Stimulated activated CD8-positive, alpha-beta memory T cell treated with anti-CD3 and anti-CD28 coated beads, Interleukin-15, amount 100 ng/mL, for 48 hours (primary cell): ENCODE data around the gene RBCK1.
A peak's percentile ranks its signal among the peaks of the same experiment; 100 is the strongest.

ENCODE experiments used
- DNase-seq, 2 donors: peaks; one replicate each; pipeline ENCODE4 v3.0.0-alpha.2; 2020; ENCODE audit warnings: low read depth in 2 of 2

Gene RBCK1

DNA sequence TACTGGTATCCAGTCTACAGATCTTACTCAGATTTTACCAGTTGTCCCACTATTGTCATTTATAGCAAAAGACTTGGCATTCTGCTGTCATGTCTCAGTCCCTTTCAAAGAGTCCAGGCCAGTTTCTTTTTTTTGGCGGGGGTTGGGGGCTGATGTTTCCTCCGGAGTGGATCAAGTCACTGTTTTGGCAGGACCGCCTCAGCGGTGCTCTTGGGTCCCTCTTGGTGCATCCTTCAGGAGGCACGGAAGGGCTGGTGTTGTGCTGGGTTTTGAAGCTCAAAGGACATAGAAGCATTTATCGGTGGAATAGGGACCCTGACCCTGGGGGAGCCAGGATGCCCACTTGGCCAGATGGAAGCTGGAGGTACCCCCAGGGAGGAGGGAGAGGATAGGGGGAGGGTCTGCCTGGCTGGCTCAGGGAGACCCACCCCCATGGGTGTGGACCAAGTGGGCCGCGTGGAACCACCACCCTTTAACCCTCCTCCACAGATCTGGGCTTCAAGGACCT lies 10.8 kb downstream of the RBCK1 start:
- DNase-seq: no peak

DNA sequence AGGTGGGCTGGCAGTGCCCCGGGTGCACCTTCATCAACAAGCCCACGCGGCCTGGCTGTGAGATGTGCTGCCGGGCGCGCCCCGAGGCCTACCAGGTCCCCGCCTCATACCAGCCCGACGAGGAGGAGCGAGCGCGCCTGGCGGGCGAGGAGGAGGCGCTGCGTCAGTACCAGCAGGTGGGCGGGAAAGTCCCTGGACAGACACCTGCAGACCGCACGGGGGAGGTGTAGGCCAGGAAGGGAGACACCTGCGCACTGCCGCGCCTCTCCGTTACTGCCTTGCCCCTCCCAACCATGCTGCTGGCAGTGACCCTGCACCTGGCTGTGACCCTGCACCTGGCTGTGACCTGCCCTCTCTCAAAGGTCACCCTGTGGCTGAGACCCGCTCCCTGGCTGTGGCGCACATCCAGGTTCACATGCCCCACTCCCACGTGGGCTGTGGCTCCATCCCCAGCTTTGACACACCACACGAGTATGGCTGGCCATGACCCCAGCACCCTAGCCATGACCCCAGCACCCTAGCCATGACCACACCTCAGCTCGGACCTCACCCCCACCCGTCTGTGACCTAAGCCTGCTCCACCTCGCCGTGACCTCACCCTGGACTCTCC lies 11.6 kb downstream of the RBCK1 start:
- no peak for DNase-seq

DNA sequence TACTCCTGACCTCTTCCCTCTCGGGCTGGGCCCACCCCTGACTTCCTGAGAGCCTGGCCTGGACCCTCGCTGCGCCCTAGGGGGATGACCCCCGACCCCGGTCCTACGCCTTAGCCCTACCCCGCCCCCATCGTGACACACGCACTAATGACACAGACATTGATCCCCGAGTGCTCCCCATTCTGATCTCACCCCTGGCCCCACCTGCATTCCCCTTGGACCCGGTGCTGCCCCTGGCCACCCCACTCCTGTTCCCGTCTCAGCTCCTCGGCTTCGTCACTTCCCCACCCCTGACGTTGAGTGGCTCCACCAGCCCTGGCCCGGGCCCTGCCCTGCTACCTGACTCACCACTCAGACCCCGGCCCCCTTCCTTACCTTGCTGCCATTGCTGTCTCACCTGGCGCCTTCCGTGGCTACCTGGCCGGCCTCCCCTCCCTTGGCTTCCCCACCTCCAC lies 12.1 kb downstream of the RBCK1 start:
- no peak for DNase-seq

GRCh38 chr20:420721-421574 lies 12.8 kb downstream of the RBCK1 start:
- no peak for DNase-seq

GRCh38 chr20:421685-422250 lies 13.7 kb downstream of the RBCK1 start:
- DNase-seq: no peak

DNA sequence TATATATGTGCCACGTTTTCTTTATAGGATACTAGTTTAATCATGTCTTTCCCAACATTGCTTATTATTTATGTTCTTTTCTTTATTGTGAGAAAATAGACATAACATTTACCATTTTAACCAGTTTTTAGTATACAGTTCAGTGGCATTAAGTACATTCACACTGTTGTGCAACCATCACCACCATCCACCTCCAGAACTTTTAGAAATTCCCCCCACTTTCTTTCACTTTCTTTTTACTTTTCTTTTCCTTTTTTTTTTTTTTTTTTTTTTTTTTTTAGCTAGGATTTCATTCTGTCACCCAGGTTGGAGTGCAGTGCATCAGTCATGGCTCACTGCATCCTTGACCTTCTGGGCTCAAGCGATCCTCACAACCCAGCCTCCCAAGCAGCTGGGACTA lies 18.5 kb downstream of the RBCK1 start:
- no peak for DNase-seq

DNA sequence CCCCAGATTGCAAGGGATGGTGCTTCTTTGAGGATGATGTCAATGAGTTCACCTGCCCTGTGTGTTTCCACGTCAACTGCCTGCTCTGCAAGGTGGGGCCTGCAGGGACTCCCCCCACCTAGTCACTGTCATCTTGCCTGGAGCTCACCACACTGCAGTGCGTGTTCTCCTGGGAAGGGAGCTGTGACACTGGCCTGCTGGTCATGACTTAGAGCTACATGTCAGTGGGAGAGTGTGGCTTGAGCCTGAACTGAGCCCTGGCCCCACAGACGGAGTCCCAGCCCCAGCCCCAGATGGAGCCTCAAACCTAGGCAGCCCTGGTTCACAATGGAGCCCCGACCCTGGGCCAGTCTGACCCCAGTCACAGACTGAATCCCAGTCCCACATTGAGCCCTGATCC lies 19.3 kb downstream of the RBCK1 start:
- no peak for DNase-seq

GRCh38 chr20:427849-428657 lies 20.0 kb downstream of the RBCK1 start:
- DNase-seq: no peak

GRCh38 chr20:428658-429200 lies 20.6 kb downstream of the RBCK1 start:
- DNase-seq: no peak

DNA sequence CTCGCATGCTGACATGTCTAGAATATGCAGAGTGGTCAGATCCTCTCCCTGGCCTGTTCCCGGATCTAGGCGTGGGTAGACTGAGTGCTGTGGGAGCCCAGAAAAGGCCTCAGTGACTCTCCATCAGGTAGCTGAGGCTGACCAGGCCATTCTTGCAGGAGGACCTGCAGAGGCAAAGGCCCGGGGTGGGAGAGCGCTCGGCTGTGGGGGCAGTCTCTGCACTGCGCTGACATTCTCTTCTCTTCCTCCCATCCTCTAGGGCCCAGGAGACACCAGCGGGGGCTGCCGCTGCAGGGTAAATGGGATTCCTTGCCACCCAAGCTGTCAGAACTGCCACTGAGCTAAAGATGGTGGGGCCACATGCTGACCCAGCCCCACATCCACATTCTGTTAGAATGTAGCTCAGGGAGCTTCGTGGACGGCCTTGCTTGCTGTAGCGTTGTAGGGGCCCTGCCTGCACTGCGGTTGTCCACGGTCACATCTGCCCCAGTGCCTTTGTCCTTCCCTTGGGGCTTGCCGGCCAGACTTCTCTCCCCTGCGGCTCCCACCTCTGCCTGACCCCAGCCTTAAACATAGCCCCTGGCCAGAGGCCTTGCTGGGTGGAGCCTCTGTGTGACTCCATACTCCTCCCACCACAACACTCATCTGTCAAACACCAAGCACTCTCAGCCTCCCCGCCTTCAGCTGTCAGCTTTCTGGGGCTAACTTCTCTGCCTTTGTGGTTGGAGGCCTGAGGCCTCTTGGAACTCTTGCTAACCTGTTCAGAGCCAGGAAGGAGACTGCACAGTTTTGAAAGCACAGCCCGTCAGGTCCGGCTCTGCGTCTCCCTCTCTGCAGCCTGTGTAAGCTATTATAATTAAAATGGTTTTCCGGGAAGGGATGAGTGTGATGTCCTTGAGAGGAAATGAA lies 22.2 kb downstream of the RBCK1 start:
- no peak for DNase-seq

DNA sequence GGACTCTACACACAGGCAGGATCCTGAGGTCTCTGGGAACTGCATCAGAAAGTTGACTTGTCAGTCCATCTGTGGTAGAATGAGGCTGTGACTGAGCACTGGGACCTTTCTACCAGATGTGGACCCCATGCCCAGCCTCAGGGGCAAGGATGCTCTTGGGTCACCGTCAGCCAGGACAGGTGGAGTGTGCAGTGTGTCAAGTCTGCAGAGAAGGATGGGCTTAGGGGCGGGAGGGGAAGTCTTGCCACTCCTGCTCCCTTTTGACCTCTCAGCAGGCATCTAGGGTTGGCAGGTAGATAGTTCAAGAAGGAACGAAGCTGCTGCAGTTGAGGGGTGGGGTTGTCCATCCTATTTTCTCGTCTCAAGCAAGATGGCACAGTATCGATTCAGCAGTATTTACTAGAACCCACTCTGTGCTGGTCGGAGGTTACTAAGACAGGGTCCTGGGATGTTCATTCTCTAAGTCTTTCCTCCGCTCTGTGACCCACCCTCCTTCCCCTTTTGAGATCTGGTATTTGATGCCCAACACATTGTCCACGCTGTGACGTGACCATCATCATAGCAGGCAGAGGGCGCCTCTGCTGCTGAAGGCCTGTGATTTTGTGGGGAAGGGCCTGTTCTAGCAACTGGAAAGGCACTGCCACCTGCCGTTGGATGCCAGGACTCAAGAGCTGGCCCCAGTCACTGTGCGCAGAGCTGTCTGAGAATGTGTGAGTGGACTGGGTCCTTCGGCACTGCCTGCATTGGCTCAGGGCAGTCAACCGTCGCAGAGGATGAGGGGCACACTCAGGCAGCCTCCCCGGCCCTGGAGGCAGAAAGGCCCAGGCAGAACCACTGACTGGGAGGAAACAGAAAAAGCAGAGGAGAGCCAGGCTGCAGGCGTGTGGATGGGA lies 23.2 kb downstream of the RBCK1 start:
- DNase-seq: peak in 1 of 2 donors; percentile 19

DNA sequence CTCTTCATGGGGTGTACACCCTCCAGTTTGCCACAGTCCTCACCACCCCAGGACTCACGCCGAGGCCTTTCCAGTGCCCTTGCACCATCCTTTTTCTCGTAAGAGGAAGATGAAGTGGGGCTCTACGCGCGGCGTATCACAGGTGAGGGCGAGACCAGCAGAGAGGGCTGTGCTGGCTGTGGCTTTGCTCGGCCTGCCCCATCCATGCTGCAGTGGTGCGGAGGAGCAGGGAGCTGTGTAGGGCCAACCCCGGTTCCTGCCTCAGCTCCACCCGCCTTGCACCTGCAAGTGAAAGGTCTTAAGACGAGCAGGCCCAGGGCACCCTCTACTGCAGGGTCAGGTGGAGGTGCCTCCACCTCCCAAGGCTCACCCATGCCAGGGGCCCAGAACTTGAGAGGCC lies 24.1 kb downstream of the RBCK1 start:
- no peak for DNase-seq

- no peak for DNase-seq
Observed at GRCh38 chr20:432677-433299, 24.7 kb downstream of the RBCK1 start.

DNA sequence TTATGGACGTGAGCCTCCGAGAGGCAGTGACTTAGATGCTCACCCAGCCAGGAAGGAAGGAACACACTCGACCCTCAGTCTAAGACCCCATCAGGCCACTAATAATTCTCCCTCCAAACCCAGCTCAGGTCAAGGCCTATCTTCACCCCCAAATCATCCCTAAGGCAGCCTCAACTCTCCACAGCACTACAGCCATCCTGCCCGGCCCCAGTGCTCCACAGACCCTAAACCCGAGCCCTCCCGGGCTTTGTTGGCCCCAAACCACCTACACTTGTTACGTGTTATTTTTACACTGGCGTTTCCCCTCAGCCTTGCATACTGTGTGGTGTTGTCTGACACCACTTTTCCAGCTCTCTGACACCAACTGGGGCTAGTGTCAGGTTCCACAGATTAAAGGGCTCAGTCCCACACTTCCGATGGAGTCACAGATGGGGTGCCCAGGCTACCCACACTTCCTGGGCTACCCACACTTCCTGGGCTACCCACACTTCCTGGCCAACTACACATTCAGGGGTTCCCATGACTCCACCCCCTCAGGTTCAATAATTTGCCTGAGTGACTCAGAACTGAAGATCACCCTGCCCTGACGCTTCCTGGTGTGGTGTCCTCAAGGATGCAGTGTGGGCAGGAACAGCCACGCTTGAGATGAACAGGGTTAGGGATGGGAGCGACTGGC lies 25.3 kb downstream of the RBCK1 start:
- DNase-seq: peak; percentile 65 to 76

DNA sequence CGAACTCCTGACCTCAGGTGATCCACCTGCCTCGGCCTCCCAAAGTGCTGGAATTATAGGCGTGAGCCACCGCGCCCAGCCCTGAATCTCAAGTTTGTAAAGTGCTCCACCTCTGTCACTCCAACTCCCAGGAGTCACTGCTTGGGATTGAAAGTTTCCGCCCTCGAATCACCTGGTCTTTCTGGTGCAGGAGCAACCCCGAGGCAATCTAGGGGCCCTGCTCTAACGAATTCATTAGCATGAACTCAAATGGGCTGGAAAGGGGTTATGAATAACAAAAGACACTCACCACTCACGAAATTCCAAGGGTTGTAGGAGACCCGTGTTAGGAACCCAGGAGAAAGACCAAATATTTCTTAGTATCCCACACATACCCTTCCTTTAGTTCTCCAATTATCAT lies 26.1 kb downstream of the RBCK1 start:
- DNase-seq: no peak

GRCh38 chr20:434661-435419 lies 26.7 kb downstream of the RBCK1 start:
- DNase-seq: no peak

DNA sequence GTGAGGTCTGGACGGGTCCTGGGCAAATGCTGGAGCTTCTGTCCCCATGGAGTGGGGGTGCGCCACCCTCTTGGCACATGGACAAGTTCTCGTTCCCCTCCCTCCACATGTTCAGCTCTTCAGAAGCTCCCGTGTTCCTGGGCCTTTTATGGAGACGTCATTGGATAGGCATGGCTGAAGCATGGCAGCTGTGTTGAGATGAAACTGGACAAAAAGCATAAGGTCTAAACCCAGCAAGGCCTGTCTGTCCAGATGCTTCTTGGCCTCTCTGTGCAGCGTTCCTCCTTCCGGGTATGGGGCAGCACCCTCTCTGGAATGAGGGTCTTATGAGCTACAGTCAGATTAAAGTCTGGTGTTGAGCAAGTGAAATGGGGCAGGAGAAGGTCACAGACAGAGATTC lies 27.5 kb downstream of the RBCK1 start:
- DNase-seq: no peak

DNA sequence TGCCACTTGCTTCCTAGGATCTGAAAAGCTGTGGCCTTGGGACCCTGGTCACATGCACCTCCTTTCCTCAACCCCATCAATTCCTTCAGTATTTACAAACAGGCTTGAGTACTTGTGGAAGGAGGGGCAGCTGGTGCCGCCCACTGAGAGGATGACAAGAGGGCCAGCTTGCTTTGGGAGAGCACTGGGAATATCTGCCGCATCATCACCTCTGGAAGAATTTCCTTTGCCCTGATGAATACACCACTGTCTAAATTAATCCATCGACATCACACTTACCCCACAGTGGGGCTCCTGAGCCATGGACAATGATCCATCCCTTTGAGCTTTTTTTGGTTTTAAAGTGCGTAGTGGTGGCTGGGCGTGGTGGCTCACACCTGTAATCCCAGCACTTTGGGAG lies 28.4 kb downstream of the RBCK1 start:
- DNase-seq: no peak
